BLaER1 treated with 17β-estradiol and CSF1 and Interleukin-3, amounts not matched to agents 10 nM and 100 nM (cell line): Measurements from ENCODE around the gene FEM1A.
"Not testable (repeated sequence)": the region's sequence is repeated elsewhere in the genome, so short reads cannot be mapped to it uniquely, and the experiment has no call there.

Experiments
- H3K27ac ChIP-seq, 11 experiments: shearing (Covaris generic); formaldehyde crosslinking; 2 replicates each; pipeline ENCODE4 v1.8.1; 2022
- H3K27me3 ChIP-seq, 11 experiments: shearing (Covaris generic); formaldehyde crosslinking; 2 replicates each; pipeline ENCODE4 v1.8.1; 2022
- H3K36me3 ChIP-seq, 11 experiments: shearing (Covaris generic); formaldehyde crosslinking; 2 replicates each; pipeline ENCODE4 v1.8.1; 2022
- H3K4me1 ChIP-seq, 10 experiments: shearing (Covaris generic); formaldehyde crosslinking; 2 replicates each; pipeline ENCODE4 v1.8.1; 2022
- H3K4me2 ChIP-seq, 11 experiments: shearing (Covaris generic); formaldehyde crosslinking; 2 replicates each; pipeline ENCODE4 v1.8.1; 2022
- H3K4me3 ChIP-seq, 10 experiments: shearing (Covaris generic); formaldehyde crosslinking; 2 replicates each; pipeline ENCODE4 v1.8.1; 2022
- H3K9ac ChIP-seq, 11 experiments: shearing (Covaris generic); formaldehyde crosslinking; 2 replicates each; pipeline ENCODE4 v1.8.1; 2022
- H3K9me3 ChIP-seq, 11 experiments: shearing (Covaris generic); formaldehyde crosslinking; replicated peaks in 1 of 11; 2 replicates each; pipeline ENCODE4 v1.8.1; 2022
- H4K20me1 ChIP-seq, 11 experiments: shearing (Covaris generic); formaldehyde crosslinking; 2 replicates each; pipeline ENCODE4 v1.8.1; 2022
- Cebpa-rat ChIP-seq, 11 experiments: shearing (Covaris generic); IDR thresholded peaks; 2 replicates each; pipeline ENCODE4 v1.8.1; 2022

The FEM1A gene

DNA sequence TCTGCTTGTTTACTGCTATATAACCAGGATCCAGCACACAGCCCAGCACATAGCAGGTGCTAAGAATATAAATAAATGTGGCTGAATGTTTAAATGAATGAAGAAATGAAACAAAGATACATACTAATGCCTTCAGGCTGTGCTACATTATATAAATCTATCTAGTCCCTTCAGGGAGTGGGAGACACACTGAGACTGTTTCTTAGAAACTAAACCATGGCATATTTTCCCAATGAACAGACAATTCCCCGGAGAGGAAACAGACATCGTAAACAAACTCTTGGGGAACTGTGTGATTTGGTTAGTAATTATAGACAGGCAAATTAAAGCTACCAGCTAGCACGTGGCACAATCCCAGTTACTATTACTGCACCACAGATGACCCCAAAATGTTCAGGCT lies 9.7 kb upstream of the FEM1A start:
- H3K4me3 ChIP-seq = no peak overlapping the region
- peaks cover 5 to 79% (median 42%) of the 10 kb centered on the region in 10 experiments; a peak in 19 of 20 replicates for H3K4me1 ChIP-seq
- H3K9me3 ChIP-seq = peaks cover 5 to 13% (median 9%) of the 10 kb centered on the region in 11 experiments; a peak in 17 of 22 replicates
- TF ChIP-seq Cebpa-rat (IDR thresholded peaks at IDR 0.05) = no peak
- peak overlapping the region in 1 of 11 experiments; percentile 33; a peak in 2 of 22 replicates for H3K27ac ChIP-seq
- H3K27me3 ChIP-seq = 0 out of 22 replicates have a peak, but pooled peaks cover 0 to 4% (median 0%) of the 10 kb centered on the region in 11 experiments
- H4K20me1 ChIP-seq = no peaks in the 10 kb centered on the region
- H3K4me2 ChIP-seq = peak overlapping the region in 9 of 11 experiments; percentile 8 to 85 (median 70); a peak in 17 of 22 replicates
- peak overlapping the region in 2 of 11 experiments; percentile 4 to 25; a peak in 1 of 22 replicates for H3K9ac ChIP-seq
- H3K36me3 ChIP-seq = no peaks in the 10 kb centered on the region

GRCh38 chr19:4786412-4787016 lies 5.0 kb upstream of the FEM1A start:
- H3K27me3 ChIP-seq, H3K27ac ChIP-seq, H3K9me3 ChIP-seq: not testable (repeated sequence)

GRCh38 chr19:4792019-4792865 lies 708 bp downstream of the FEM1A start:
- Histone ChIP-seq H3K4me1 (peaks cover 39 to 65% (median 54%) of the 10 kb centered on the region in 10 experiments), H3K27ac (peak overlapping the region; percentile 93 to 99 (median 96)), H3K4me3 (peak overlapping the region; percentile 85 to 97 (median 94)), H4K20me1 (peaks cover 0 to 52% (median 35%) of the 10 kb centered on the region in 11 experiments; a peak in 18 of 22 replicates), H3K9ac (peak overlapping the region; percentile 93 to 99 (median 98)), H3K4me2 (peak overlapping the region; percentile 92 to 100 (median 99)), H3K36me3 (peaks cover 36 to 50% (median 46%) of the 10 kb centered on the region in 11 experiments)
- not testable (repeated sequence) for H3K27me3 ChIP-seq, H3K9me3 ChIP-seq

More at GRCh38 chr19:4786412-4787016, 5.0 kb upstream of the FEM1A start:
- H3K4me3 ChIP-seq, H3K9ac ChIP-seq, H4K20me1 ChIP-seq, H3K36me3 ChIP-seq: not testable (repeated sequence)
- Histone ChIP-seq H3K4me1 (peaks cover 5 to 76% (median 49%) of the 10 kb centered on the region in 10 experiments; a peak in 19 of 20 replicates), H3K4me2 (0 out of 22 replicates have a peak overlapping the region, but pooled peaks of 2 of the 11 experiments have one; percentile 10 to 73)

DNA sequence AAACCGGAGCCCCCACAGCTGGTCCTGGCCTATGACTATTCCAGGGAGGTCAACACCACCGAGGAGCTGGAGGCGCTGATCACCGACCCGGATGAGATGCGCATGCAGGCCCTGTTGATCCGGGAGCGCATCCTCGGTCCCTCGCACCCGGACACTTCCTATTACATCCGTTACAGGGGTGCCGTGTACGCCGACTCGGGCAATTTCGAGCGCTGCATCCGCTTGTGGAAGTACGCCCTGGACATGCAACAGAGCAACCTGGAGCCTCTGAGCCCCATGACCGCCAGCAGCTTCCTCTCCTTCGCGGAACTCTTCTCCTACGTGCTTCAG lies 1.3 kb downstream of the FEM1A start:
- peaks cover 39 to 65% (median 54%) of the 10 kb centered on the region in 10 experiments for H3K4me1 ChIP-seq
- peak overlapping the region in 10 of 11 experiments; percentile 93 to 99 (median 98); a peak in 20 of 22 replicates for H3K9ac ChIP-seq
- peaks cover 0 to 57% (median 36%) of the 10 kb centered on the region in 11 experiments; a peak in 18 of 22 replicates for H4K20me1 ChIP-seq
- H3K27me3 ChIP-seq, H3K9me3 ChIP-seq: not testable (repeated sequence)
- peak overlapping the region; percentile 85 to 97 (median 94) for H3K4me3 ChIP-seq
- peaks cover 39 to 56% (median 51%) of the 10 kb centered on the region in 11 experiments for H3K36me3 ChIP-seq
- peak overlapping the region in 10 of 11 experiments; percentile 95 to 99 (median 96); a peak in 17 of 22 replicates for H3K27ac ChIP-seq
- peak overlapping the region; percentile 92 to 100 (median 99) for H3K4me2 ChIP-seq

DNA sequence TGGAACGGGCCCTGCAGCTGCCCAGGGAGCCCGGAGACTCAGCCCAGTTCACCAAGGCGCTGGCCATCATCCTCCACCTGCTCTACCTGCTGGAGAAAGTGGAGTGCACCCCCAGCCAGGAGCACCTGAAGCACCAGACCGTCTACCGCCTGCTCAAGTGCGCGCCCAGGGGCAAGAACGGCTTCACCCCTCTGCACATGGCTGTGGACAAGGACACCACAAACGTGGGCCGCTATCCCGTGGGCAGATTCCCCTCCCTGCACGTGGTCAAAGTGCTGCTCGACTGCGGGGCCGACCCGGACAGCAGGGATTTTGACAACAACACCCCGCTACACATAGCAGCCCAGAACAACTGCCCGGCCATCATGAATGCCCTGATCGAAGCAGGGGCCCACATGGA lies 1.7 kb downstream of the FEM1A start:
- H3K4me3 ChIP-seq = peak overlapping the region; percentile 85 to 97 (median 94); a peak in 15 of 20 replicates
- not testable (repeated sequence) for H3K9me3 ChIP-seq, H3K27me3 ChIP-seq
- peaks cover 0 to 59% (median 36%) of the 10 kb centered on the region in 11 experiments; a peak in 18 of 22 replicates for H4K20me1 ChIP-seq
- H3K4me1 ChIP-seq = peaks cover 39 to 60% (median 52%) of the 10 kb centered on the region in 10 experiments
- H3K36me3 ChIP-seq = peaks cover 39 to 59% (median 52%) of the 10 kb centered on the region in 11 experiments
- H3K9ac ChIP-seq = peak overlapping the region in 10 of 11 experiments; percentile 93 to 99 (median 98); a peak in 16 of 22 replicates
- H3K27ac ChIP-seq = peak overlapping the region in 2 of 11 experiments; percentile 10 to 98; a peak in 2 of 22 replicates
- peak overlapping the region; percentile 92 to 100 (median 99) for H3K4me2 ChIP-seq

DNA sequence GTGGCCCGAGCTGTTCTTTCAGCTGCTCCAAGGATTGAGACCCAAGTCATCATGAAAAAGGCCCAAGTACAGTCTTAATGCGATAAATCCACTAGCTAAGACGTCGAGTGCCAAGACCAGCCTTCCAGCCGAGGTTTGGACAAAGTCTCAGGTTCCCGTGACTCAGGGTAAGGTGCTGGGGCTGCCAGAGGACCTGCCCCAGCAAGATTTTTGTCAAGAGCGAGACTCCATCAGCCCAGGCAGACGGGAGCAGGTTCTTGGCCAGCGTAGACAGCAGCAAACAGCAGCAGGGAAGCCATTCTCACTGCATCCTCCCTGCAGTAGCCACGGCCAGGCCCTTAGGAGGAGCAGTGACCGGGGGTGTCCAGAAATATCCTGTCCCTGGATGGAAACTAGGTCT lies 3.4 kb downstream of the FEM1A start:
- Histone ChIP-seq H3K9ac (peak overlapping the region; percentile 61 to 99 (median 97); a peak in 18 of 22 replicates), H3K4me1 (peaks cover 38 to 47% (median 41%) of the 10 kb centered on the region in 10 experiments), H4K20me1 (peaks cover 0 to 66% (median 36%) of the 10 kb centered on the region in 11 experiments; a peak in 18 of 22 replicates), H3K27ac (0 out of 22 replicates have a peak overlapping the region, but pooled peaks of 1 of the 11 experiments have one; percentile 5), H3K27me3 (no peaks in the 10 kb centered on the region), H3K36me3 (peaks cover 40 to 68% (median 59%) of the 10 kb centered on the region in 11 experiments), H3K4me2 (peak overlapping the region; percentile 92 to 100 (median 99); a peak in 21 of 22 replicates), H3K4me3 (peak overlapping the region in 3 of 10 experiments; percentile 2 to 31 (median 14); a peak in 2 of 20 replicates), H3K9me3 (no peaks in the 10 kb centered on the region)
- no peak for TF ChIP-seq Cebpa-rat (IDR thresholded peaks at IDR 0.05)

- TF ChIP-seq Cebpa-rat (IDR thresholded peaks at IDR 0.05) = no peak
- Histone ChIP-seq H3K27me3 (no peaks in the 10 kb centered on the region), H3K4me3 (peak overlapping the region in 1 of 10 experiments; percentile 14; a peak in 1 of 20 replicates), H3K9me3 (no peaks in the 10 kb centered on the region), H3K4me2 (peak overlapping the region in 10 of 11 experiments; percentile 92 to 100 (median 98); a peak in 18 of 22 replicates), H3K9ac (peak overlapping the region in 8 of 11 experiments; percentile 4 to 98 (median 94); a peak in 14 of 22 replicates), H3K27ac (no peak overlapping the region), H3K4me1 (peaks cover 34 to 47% (median 39%) of the 10 kb centered on the region in 10 experiments), H3K36me3 (peaks cover 40 to 70% (median 59%) of the 10 kb centered on the region in 11 experiments), H4K20me1 (peaks cover 0 to 70% (median 36%) of the 10 kb centered on the region in 11 experiments; a peak in 18 of 22 replicates)
Measured at GRCh38 chr19:4795400-4795799, 3.9 kb downstream of the FEM1A start.

GRCh38 chr19:4800591-4801081 lies 9.1 kb downstream of the FEM1A start:
- Histone ChIP-seq H4K20me1 (peaks cover 0 to 43% (median 12%) of the 10 kb centered on the region in 11 experiments; a peak in 17 of 22 replicates), H3K4me1 (peaks cover 0 to 14% (median 5%) of the 10 kb centered on the region in 10 experiments; a peak in 11 of 20 replicates), H3K9me3 (no peaks in the 10 kb centered on the region), H3K36me3 (peaks cover 15 to 37% (median 27%) of the 10 kb centered on the region in 11 experiments), H3K27me3 (no peaks in the 10 kb centered on the region), H3K4me2 (no peak overlapping the region), H3K27ac (no peak overlapping the region), H3K9ac (no peak overlapping the region), H3K4me3 (no peak overlapping the region)
- no peak for TF ChIP-seq Cebpa-rat (IDR thresholded peaks at IDR 0.05)
